Measurements from ENCODE around the gene INO80.
"Not testable (repeated sequence)": the region's sequence is repeated elsewhere in the genome, so short reads cannot be mapped to it uniquely, and the experiment has no call there.

Gene INO80

GRCh38 chr15:40961740-40962139, 154.3 kb downstream of the INO80 start:
- H3K9me3 ChIP-seq (ENCODE audit: control insufficient read depth, low read length); DNase-seq (ENCODE audit: low read depth); H3K9ac ChIP-seq (ENCODE audit: low read length); H3K4me1 ChIP-seq (ENCODE audit: control insufficient read depth, insufficient read depth, low read length); H3K27me3 ChIP-seq (replicated peaks; ENCODE audit: control insufficient read depth, insufficient read depth, low read length); H3K4me3 ChIP-seq (ENCODE audit: low read length); H3K36me3 ChIP-seq (ENCODE audit: control insufficient read depth, insufficient read depth, low read length, severe bottlenecking): not testable (repeated sequence)

GRCh38 chr15:40960925-40961324, 155.2 kb downstream of the INO80 start:
- Histone ChIP-seq H3K9me3 (ENCODE audit: control insufficient read depth, low read length) (no peaks in the 10 kb centered on the region), H3K4me3 (ENCODE audit: low read length) (no peak overlapping the region), H3K36me3 (ENCODE audit: control insufficient read depth, insufficient read depth, low read length, severe bottlenecking) (peaks cover under 1% of the 10 kb centered on the region), H3K9ac (ENCODE audit: low read length) (no peak overlapping the region), H3K4me1 (ENCODE audit: control insufficient read depth, insufficient read depth, low read length) (peaks cover under 1% of the 10 kb centered on the region), H3K27me3 (replicated peaks; ENCODE audit: control insufficient read depth, insufficient read depth, low read length) (peaks cover 10% of the 10 kb centered on the region)
- DNase-seq (ENCODE audit: low read depth), result no peak

- no peak for DNase-seq (ENCODE audit: low read depth)
- H3K27me3 ChIP-seq (replicated peaks; ENCODE audit: control insufficient read depth, insufficient read depth, low read length), result peaks cover 10% of the 10 kb centered on the region
- peaks cover 6% of the 10 kb centered on the region for H3K36me3 ChIP-seq (ENCODE audit: control insufficient read depth, insufficient read depth, low read length, severe bottlenecking)
- no peak overlapping the region for H3K9ac ChIP-seq (ENCODE audit: low read length)
- no peaks in the 10 kb centered on the region for H3K4me1 ChIP-seq (ENCODE audit: control insufficient read depth, insufficient read depth, low read length)
- H3K4me3 ChIP-seq (ENCODE audit: low read length), result no peak overlapping the region
- H3K9me3 ChIP-seq (ENCODE audit: control insufficient read depth, low read length), result no peaks in the 10 kb centered on the region
Observed at GRCh38 chr15:40960151-40960885, 155.8 kb downstream of the INO80 start.

GRCh38 chr15:40959331-40960141, 156.5 kb downstream of the INO80 start:
- no peak overlapping the region for H3K9ac ChIP-seq (ENCODE audit: low read length)
- no peaks in the 10 kb centered on the region for H3K4me1 ChIP-seq (ENCODE audit: control insufficient read depth, insufficient read depth, low read length)
- no peaks in the 10 kb centered on the region for H3K9me3 ChIP-seq (ENCODE audit: control insufficient read depth, low read length)
- H3K27me3 ChIP-seq (replicated peaks; ENCODE audit: control insufficient read depth, insufficient read depth, low read length), result peaks cover 10% of the 10 kb centered on the region
- peaks cover 11% of the 10 kb centered on the region for H3K36me3 ChIP-seq (ENCODE audit: control insufficient read depth, insufficient read depth, low read length, severe bottlenecking)
- no peak overlapping the region for H3K4me3 ChIP-seq (ENCODE audit: low read length)
- DNase-seq (ENCODE audit: low read depth), result no peak

GRCh38 chr15:40958723-40959122, 157.4 kb downstream of the INO80 start:
- peaks cover 10% of the 10 kb centered on the region for H3K27me3 ChIP-seq (replicated peaks; ENCODE audit: control insufficient read depth, insufficient read depth, low read length)
- H3K9ac ChIP-seq (ENCODE audit: low read length), result no peak overlapping the region
- no peak overlapping the region for H3K4me3 ChIP-seq (ENCODE audit: low read length)
- no peaks in the 10 kb centered on the region for H3K9me3 ChIP-seq (ENCODE audit: control insufficient read depth, low read length)
- H3K36me3 ChIP-seq (ENCODE audit: control insufficient read depth, insufficient read depth, low read length, severe bottlenecking), result peaks cover 11% of the 10 kb centered on the region
- no peak for DNase-seq (ENCODE audit: low read depth)
- H3K4me1 ChIP-seq (ENCODE audit: control insufficient read depth, insufficient read depth, low read length), result peaks cover 3% of the 10 kb centered on the region

GRCh38 chr15:40958146-40958545, 157.9 kb downstream of the INO80 start:
- no peak overlapping the region for H3K4me3 ChIP-seq (ENCODE audit: low read length)
- peaks cover 3% of the 10 kb centered on the region for H3K4me1 ChIP-seq (ENCODE audit: control insufficient read depth, insufficient read depth, low read length)
- H3K27me3 ChIP-seq (replicated peaks; ENCODE audit: control insufficient read depth, insufficient read depth, low read length), result peaks cover 5% of the 10 kb centered on the region
- peaks cover 11% of the 10 kb centered on the region for H3K36me3 ChIP-seq (ENCODE audit: control insufficient read depth, insufficient read depth, low read length, severe bottlenecking)
- DNase-seq (ENCODE audit: low read depth), result no peak
- H3K9ac ChIP-seq (ENCODE audit: low read length), result no peak overlapping the region
- no peaks in the 10 kb centered on the region for H3K9me3 ChIP-seq (ENCODE audit: control insufficient read depth, low read length)

GRCh38 chr15:40957581-40958051, 158.5 kb downstream of the INO80 start:
- peaks cover 11% of the 10 kb centered on the region for H3K36me3 ChIP-seq (ENCODE audit: control insufficient read depth, insufficient read depth, low read length, severe bottlenecking)
- H3K9me3 ChIP-seq (ENCODE audit: control insufficient read depth, low read length), result no peaks in the 10 kb centered on the region
- no peak overlapping the region for H3K4me3 ChIP-seq (ENCODE audit: low read length)
- peaks cover under 1% of the 10 kb centered on the region for H3K27me3 ChIP-seq (replicated peaks; ENCODE audit: control insufficient read depth, insufficient read depth, low read length)
- H3K9ac ChIP-seq (ENCODE audit: low read length), result no peak overlapping the region
- H3K4me1 ChIP-seq (ENCODE audit: control insufficient read depth, insufficient read depth, low read length), result peaks cover 6% of the 10 kb centered on the region
- no peak for DNase-seq (ENCODE audit: low read depth)

GRCh38 chr15:40957041-40957555, 159.0 kb downstream of the INO80 start:
- H3K36me3 ChIP-seq (ENCODE audit: control insufficient read depth, insufficient read depth, low read length, severe bottlenecking), result peaks cover 11% of the 10 kb centered on the region
- no peak for DNase-seq (ENCODE audit: low read depth)
- no peaks in the 10 kb centered on the region for H3K9me3 ChIP-seq (ENCODE audit: control insufficient read depth, low read length)
- no peak overlapping the region for H3K9ac ChIP-seq (ENCODE audit: low read length)
- H3K4me3 ChIP-seq (ENCODE audit: low read length), result no peak overlapping the region
- no peaks in the 10 kb centered on the region for H3K27me3 ChIP-seq (replicated peaks; ENCODE audit: control insufficient read depth, insufficient read depth, low read length)
- peaks cover 11% of the 10 kb centered on the region for H3K4me1 ChIP-seq (ENCODE audit: control insufficient read depth, insufficient read depth, low read length)

- Histone ChIP-seq H3K9me3 (ENCODE audit: control insufficient read depth, low read length) (no peaks in the 10 kb centered on the region), H3K4me1 (ENCODE audit: control insufficient read depth, insufficient read depth, low read length) (peaks cover 11% of the 10 kb centered on the region), H3K4me3 (ENCODE audit: low read length) (no peak overlapping the region), H3K36me3 (ENCODE audit: control insufficient read depth, insufficient read depth, low read length, severe bottlenecking) (peaks cover 11% of the 10 kb centered on the region), H3K9ac (ENCODE audit: low read length) (no peak overlapping the region), H3K27me3 (replicated peaks; ENCODE audit: control insufficient read depth, insufficient read depth, low read length) (no peaks in the 10 kb centered on the region)
- DNase-seq (ENCODE audit: low read depth), result no peak
Observed at GRCh38 chr15:40956541-40956982, 159.5 kb downstream of the INO80 start.

- Histone ChIP-seq H3K9me3 (ENCODE audit: control insufficient read depth, low read length) (no peaks in the 10 kb centered on the region), H3K4me1 (ENCODE audit: control insufficient read depth, insufficient read depth, low read length) (peaks cover 11% of the 10 kb centered on the region), H3K9ac (ENCODE audit: low read length) (no peak overlapping the region), H3K4me3 (ENCODE audit: low read length) (no peak overlapping the region), H3K36me3 (ENCODE audit: control insufficient read depth, insufficient read depth, low read length, severe bottlenecking) (peaks cover 11% of the 10 kb centered on the region), H3K27me3 (replicated peaks; ENCODE audit: control insufficient read depth, insufficient read depth, low read length) (no peaks in the 10 kb centered on the region)
- no peak for DNase-seq (ENCODE audit: low read depth)
Observed at GRCh38 chr15:40955930-40956540, 160.0 kb downstream of the INO80 start.
